Mesodermal cell (in vitro differentiated cells): Measurements from ENCODE around the gene KLHL29.

Experiments
- H3K27ac ChIP-seq: 2 replicates; pipeline ENCODE4 v1.7.0; 2013; ENCODE audit warnings: mild to moderate bottlenecking, low read depth, low read length, moderate library complexity; ENCODE audit not compliant: severe bottlenecking
- H3K36me3 ChIP-seq: 2 replicates; pipeline ENCODE4 v1.7.1; 2013; ENCODE audit warnings: mild to moderate bottlenecking, low read length, moderate library complexity; ENCODE audit not compliant: control insufficient read depth, insufficient read depth
- H3K4me1 ChIP-seq: one replicate; pipeline ENCODE4 v1.7.1; 2013; ENCODE audit warnings: mild to moderate bottlenecking, low read length; ENCODE audit not compliant: insufficient read depth, control insufficient read depth, poor library complexity, severe bottlenecking
- H3K4me3 ChIP-seq: 2 replicates; pipeline ENCODE4 v1.7.0; 2013; ENCODE audit warnings: low read length, control low read depth, mild to moderate bottlenecking; ENCODE audit not compliant: insufficient read depth, poor library complexity, severe bottlenecking; ENCODE audit errors: extremely low read depth
- H3K9me3 ChIP-seq: 2 replicates; pipeline ENCODE4 v1.7.1; 2013; ENCODE audit warnings: mild to moderate bottlenecking, low read length, moderate library complexity; ENCODE audit not compliant: control insufficient read depth
- WGBS, 2 experiments: methylation state at CpG; one replicate each; pipeline ENCODE4 v1.1.5; 2013; ENCODE audit warnings: missing lambda C conversion rate in 2 of 2; ENCODE audit not compliant: insufficient coverage in 2 of 2; 5-methylcytosine and 5-hydroxymethylcytosine counted together

KLHL29 gene

GRCh38 chr2:23393722-23394121 is 8.7 kb downstream of the KLHL29 start:
- Histone ChIP-seq H3K4me3 (no peak overlapping the region), H3K36me3 (no peaks in the 10 kb centered on the region), H3K9me3 (no peaks in the 10 kb centered on the region), H3K27ac (no peak overlapping the region), H3K4me1 (peaks cover 10% of the 10 kb centered on the region)
- WGBS, 2 experiments: 85 to 88% methylated on average over 4 of the region's 8 CpGs

- Histone ChIP-seq H3K9me3 (no peaks in the 10 kb centered on the region), H3K4me3 (no peak overlapping the region), H3K4me1 (peaks cover 10% of the 10 kb centered on the region), H3K36me3 (no peaks in the 10 kb centered on the region), H3K27ac (no peak overlapping the region)
- WGBS, 2 experiments: 77 to 84% methylated on average over 3 to 4 of the region's 4 CpGs
Observed at GRCh38 chr2:23394700-23395099, 9.7 kb downstream of the KLHL29 start.

DNA sequence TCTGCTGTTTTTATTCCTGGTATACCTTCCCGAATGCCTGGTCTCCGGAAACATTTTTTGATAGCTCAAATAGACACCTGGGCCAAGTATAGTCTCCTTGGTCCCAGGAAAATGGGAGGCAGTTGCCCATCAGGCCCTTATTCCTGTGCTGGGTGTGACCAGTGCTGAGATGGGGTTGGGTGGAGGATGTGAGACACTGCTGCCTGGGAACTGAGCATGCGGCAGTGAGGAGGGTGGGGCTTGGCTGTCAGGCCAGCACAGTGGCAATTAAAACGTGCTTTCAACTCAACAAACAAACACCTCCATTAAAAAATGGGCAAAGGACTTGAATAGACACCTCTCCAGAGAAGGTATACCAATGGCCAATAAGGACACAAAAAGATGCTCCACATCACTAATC is 12.5 kb downstream of the KLHL29 start:
- 87 to 100% methylated on average over 2 of the region's 4 CpGs for WGBS, 2 experiments
- Histone ChIP-seq H3K4me3 (no peak overlapping the region), H3K27ac (no peak overlapping the region), H3K9me3 (no peaks in the 10 kb centered on the region), H3K4me1 (peaks cover 10% of the 10 kb centered on the region), H3K36me3 (no peaks in the 10 kb centered on the region)

- peaks cover 12% of the 10 kb centered on the region for H3K4me1 ChIP-seq
- WGBS, 2 experiments: 90 to 96% methylated on average over 10 of the region's 10 CpGs
- H3K4me3 ChIP-seq: no peak overlapping the region
- H3K36me3 ChIP-seq: no peaks in the 10 kb centered on the region
- no peaks in the 10 kb centered on the region for H3K9me3 ChIP-seq
- H3K27ac ChIP-seq: no peak overlapping the region
Observed at GRCh38 chr2:23399674-23400261, 14.8 kb downstream of the KLHL29 start.

DNA sequence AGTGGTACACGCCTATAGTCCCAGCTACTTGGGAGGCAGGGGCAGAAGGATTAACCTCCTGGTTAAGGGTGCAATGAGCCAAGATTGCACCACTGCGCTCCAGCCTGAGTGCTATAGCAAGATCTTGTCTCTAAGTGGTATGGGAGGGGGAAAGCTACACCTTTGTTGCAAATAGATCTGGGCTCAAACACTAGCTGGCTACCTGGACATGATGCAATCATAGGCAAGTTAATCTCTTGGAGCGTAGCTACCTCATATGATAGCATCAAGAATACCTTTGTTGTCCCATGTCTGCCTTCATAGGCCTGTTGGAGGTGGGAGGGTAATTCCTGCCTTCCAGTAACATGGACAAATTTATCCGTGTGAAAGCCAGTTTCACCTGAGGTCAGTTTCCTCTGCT is 15.7 kb downstream of the KLHL29 start:
- Histone ChIP-seq H3K36me3 (no peaks in the 10 kb centered on the region), H3K9me3 (no peaks in the 10 kb centered on the region)
- 93 to 96% methylated on average over 3 of the region's 4 CpGs for WGBS, 2 experiments

GRCh38 chr2:23401427-23402204 is 16.6 kb downstream of the KLHL29 start:
- no peak overlapping the region for H3K4me3 ChIP-seq
- no peaks in the 10 kb centered on the region for H3K9me3 ChIP-seq
- no peak overlapping the region for H3K27ac ChIP-seq
- H3K4me1 ChIP-seq: peaks cover 11% of the 10 kb centered on the region
- WGBS, 2 experiments: 89 to 91% methylated on average over 11 to 12 of the region's 14 CpGs
- no peaks in the 10 kb centered on the region for H3K36me3 ChIP-seq

More for the DNA sequence above, 15.7 kb downstream of the KLHL29 start:
- Histone ChIP-seq H3K4me1 (peaks cover 11% of the 10 kb centered on the region), H3K27ac (no peak overlapping the region), H3K4me3 (no peak overlapping the region)

- H3K27ac ChIP-seq: no peak overlapping the region
- H3K4me1 ChIP-seq: peaks cover 11% of the 10 kb centered on the region
- H3K9me3 ChIP-seq: no peaks in the 10 kb centered on the region
- no peak overlapping the region for H3K4me3 ChIP-seq
- 81 to 92% methylated on average over 4 of the region's 6 CpGs for WGBS, 2 experiments
- H3K36me3 ChIP-seq: no peaks in the 10 kb centered on the region
Observed at GRCh38 chr2:23402205-23402740, 17.3 kb downstream of the KLHL29 start.

- H3K36me3 ChIP-seq: no peaks in the 10 kb centered on the region
- no peak overlapping the region for H3K27ac ChIP-seq
- no peak overlapping the region for H3K4me3 ChIP-seq
- WGBS, 2 experiments: 6 to 12% methylated on average over 2 to 6 of the region's 8 CpGs
- peaks cover 11% of the 10 kb centered on the region for H3K4me1 ChIP-seq
- no peaks in the 10 kb centered on the region for H3K9me3 ChIP-seq
Observed at GRCh38 chr2:23404426-23404825, 19.4 kb downstream of the KLHL29 start.

- 83 to 93% methylated on average over 2 to 7 of the region's 8 CpGs for WGBS, 2 experiments
- Histone ChIP-seq H3K4me3 (no peak overlapping the region), H3K27ac (no peak overlapping the region), H3K4me1 (peaks cover 22% of the 10 kb centered on the region), H3K9me3 (no peaks in the 10 kb centered on the region), H3K36me3 (no peaks in the 10 kb centered on the region)
Observed at GRCh38 chr2:23409248-23409647, 24.3 kb downstream of the KLHL29 start.

GRCh38 chr2:23410596-23410995 is 25.6 kb downstream of the KLHL29 start:
- peaks cover 26% of the 10 kb centered on the region for H3K4me1 ChIP-seq
- H3K36me3 ChIP-seq: no peaks in the 10 kb centered on the region
- H3K4me3 ChIP-seq: no peak overlapping the region
- H3K9me3 ChIP-seq: no peaks in the 10 kb centered on the region
- 100% methylated on average over 1 to 5 of the region's 6 CpGs for WGBS, 2 experiments
- H3K27ac ChIP-seq: no peak overlapping the region
